K562 (cell line): Measurements from ENCODE around the gene SAMD14. TPM values are rescaled to one million over a fixed set of nuclear protein-coding genes. Genes with fewer than 3 reads are reported as not detected.

ENCODE experiments used
- ATAC-seq: fragments of 200-7000 bp; cut with Tn5 transposase; 3 replicates; pipeline ENCODE4 v1.9.1; 2020; ENCODE audit warnings: moderate library complexity
- BruUV-seq: library from RNA; stranded (reverse); fragments of 400-500 nt; replicated peaks from 2 replicates; lab custom pipeline; 2021; lab: Mats Ljungman, UMichigan
- CTCF ChIA-PET: fragments of 300-600 bp; formaldehyde crosslinking; extraction: SDS; loops from one replicate; lab custom pipeline; 2021; ENCODE audit warnings: low intra/inter-chr PET ratio; lab: Yijun Ruan, JAX
- POLR2A ChIA-PET: fragments of 300-600, 350-650 bp; sonication (Branson Sonifier 250); formaldehyde crosslinking; extraction: SDS; loops from one replicate; lab custom pipeline; 2021; ENCODE audit warnings: antibody characterized with exemption, inconsistent platforms; lab: Yijun Ruan, JAX
- DNase-seq, 4 experiments: peaks; one replicate each; pipeline versions ENCODE4 v3.0.0 to v3.0.0-alpha.2; 2011 to 2018; ENCODE audit warnings: low spot score in 3 of 4, mixed read lengths in 3 of 4; ENCODE audit errors: extremely low read depth in 1 of 4
- FAIRE-seq: peaks from 2 replicates; lab custom pipeline; 2011; peaks lifted over from hg19 to GRCh38; lab: Jason Lieb, UNC
- H2AFZ ChIP-seq: 2 replicates; pipeline ENCODE4 v1.6.0; 2011; ENCODE audit warnings: low read depth, low read length, control low read depth, inconsistent platforms
- H3K27ac ChIP-seq: fragments of 200-600 bp; 3 replicates; pipeline ENCODE4 v1.8.0; 2011; ENCODE audit warnings: low read depth, mild to moderate bottlenecking, control low read depth, inconsistent platforms, low read length, moderate library complexity, mixed read lengths; ENCODE audit errors: extremely low read depth
- H3K27me3 ChIP-seq, 2 experiments: fragments of 300-600 bp in 1 of 2; 2 replicates in 1 of 2; 3 replicates in 1 of 2; pipeline versions ENCODE4 v1.6.0 to v1.8.0; 2011; ENCODE audit warnings: inconsistent platforms in 2 of 2, low read length in 2 of 2, mild to moderate bottlenecking in 1 of 2, mixed read lengths in 1 of 2, moderate library complexity in 1 of 2; ENCODE audit not compliant: control insufficient read depth in 2 of 2, insufficient read depth in 2 of 2
- H3K36me3 ChIP-seq: fragments of 300-600 bp; 3 replicates; pipeline ENCODE4 v1.8.0; 2011; ENCODE audit warnings: mild to moderate bottlenecking, low read length, inconsistent platforms; ENCODE audit not compliant: control insufficient read depth, insufficient read depth
- H3K4me1 ChIP-seq, 2 experiments: fragments of 200-600 bp in 1 of 2; replicated peaks in 1 of 2; 2 replicates in 1 of 2; 3 replicates in 1 of 2; pipeline versions ENCODE4 v1.5.1 to v1.8.0; 2011; ENCODE audit warnings: inconsistent platforms in 2 of 2, low read length in 2 of 2, mild to moderate bottlenecking in 1 of 2, mixed read lengths in 1 of 2, moderate library complexity in 1 of 2; ENCODE audit not compliant: control insufficient read depth in 2 of 2, insufficient read depth in 2 of 2
- H3K4me2 ChIP-seq: 2 replicates; pipeline ENCODE4 v1.6.1; 2011; ENCODE audit warnings: low read length, control low read depth, inconsistent platforms, mixed read lengths; ENCODE audit not compliant: insufficient read depth
- H3K4me3 ChIP-seq: fragments of 200-600 bp; sonication (generic), shearing (Covaris generic); 2 replicates; pipeline ENCODE4 v1.5.1; 2016; ENCODE audit warnings: control low read depth, inconsistent platforms
- H3K79me2 ChIP-seq: fragments of 200-600 bp; 3 replicates; pipeline ENCODE4 v1.8.0; 2011; ENCODE audit warnings: low read length, inconsistent platforms; ENCODE audit not compliant: control insufficient read depth, insufficient read depth
- H3K9ac ChIP-seq, 2 experiments: 2 replicates each; pipeline versions ENCODE4 v1.6.0 to v1.6.1; 2011; ENCODE audit warnings: low read depth in 2 of 2, low read length in 2 of 2, control low read depth in 1 of 2, inconsistent platforms in 1 of 2, mild to moderate bottlenecking in 1 of 2, mixed read lengths in 1 of 2; ENCODE audit not compliant: insufficient read depth in 1 of 2
- H3K9me1 ChIP-seq: one replicate; pipeline ENCODE4 v1.6.0; 2011; ENCODE audit warnings: inconsistent platforms, mild to moderate bottlenecking, low read length, moderate library complexity; ENCODE audit not compliant: control insufficient read depth, insufficient read depth
- H3K9me3 ChIP-seq: replicated peaks from 2 replicates; pipeline ENCODE4 v1.5.1; 2011; ENCODE audit warnings: low read depth, low read length, inconsistent platforms; ENCODE audit not compliant: control insufficient read depth, insufficient read depth
- H4K20me1 ChIP-seq: replicated peaks from 2 replicates; pipeline ENCODE4 v1.6.1; 2011; ENCODE audit warnings: low read length, inconsistent platforms, mixed read lengths; ENCODE audit not compliant: control insufficient read depth, insufficient read depth
- HDAC6 ChIP-seq: IDR thresholded peaks from 2 replicates; pipeline ENCODE4 v1.6.1; 2012; ENCODE audit warnings: low read depth, mild to moderate bottlenecking, control low read depth, inconsistent platforms, low read length, moderate library complexity
- ZNF121 ChIP-seq: sonication (generic); formaldehyde crosslinking; conservative IDR thresholded peaks from 2 replicates; pipeline ENCODE4 v1.8.0; 2022; ENCODE audit warnings: missing genetic modification reagents
- WGBS: fragments of 100-300 bp; shearing (Covaris generic); methylation state at CpG from one replicate; pipeline ENCODE4 v1.1.6; 2016; ENCODE audit warnings: low coverage, mixed read lengths; ENCODE audit not compliant: insufficient coverage; ENCODE audit errors: missing lambda C conversion rate; 5-methylcytosine and 5-hydroxymethylcytosine counted together
- in situ Hi-C: fragments of 300-500 bp; cut with MboI; formaldehyde crosslinking; loops from 4 replicates; pipeline ENCODE4 v1.15.0; 2018; ENCODE audit warnings: inconsistent platforms, mixed read lengths
- intact Hi-C: fragments of 100-400 bp; cut with micrococcal nuclease; formaldehyde crosslinking; loops from 2 replicates; pipeline ENCODE4 v1.14.2; 2022
- polyA plus RNA-seq, 8 experiments: library from polyadenylated mRNA; depleted of rRNA in 4 of 8; stranded (reverse) in 5 of 8; unstranded in 3 of 8; fragments of >200 nt; fragmentation: Nextera tagmentation in 2 of 8; fragmentation: Illumina TruSeq in 1 of 8; extraction: Ambion mirVana in 2 of 8; extraction: Trizol in 1 of 8; gene quantifications; 2 replicates each; pipeline versions ENCODE4 v1.2.1 to v1.2.3, GENCODE V29; 2011 to 2014; ENCODE audit warnings: inconsistent platforms in 1 of 8, missing spikeins in 1 of 8
- total RNA-seq, 7 experiments: library from RNA; depleted of rRNA in 6 of 7; stranded (reverse); fragments of >200 nt in 6 of 7; fragmentation: Illumina TruSeq in 2 of 7; extraction: Trizol in 2 of 7; gene quantifications; 2 replicates each; pipeline versions ENCODE4 v1.2.1 to v1.2.3, GENCODE V29; 2011 to 2021; ENCODE audit warnings: low replicate concordance in 1 of 7

The SAMD14 gene
- total and polyA plus RNA-seq, 9 of the 15 experiments (the other 6 are each of a cell fraction or from before 2014, with no cell fraction given) = 0.04 to 0.07 TPM; not detected in 7

GRCh38 chr17:50141026-50141744 lies 11.2 kb upstream of the SAMD14 start:
- intact Hi-C loops = loop anchor here (2.0 kb wide), 1 partner anchor 20 kb away; no protein-coding TSS in a partner anchor
- WGBS = 92% methylated on average over 12 of the region's 16 CpGs
- Histone ChIP-seq H3K36me3 (peaks cover 97% of the 10 kb centered on the region), H2AFZ (no peak overlapping the region), H3K27me3 (no peaks in the 10 kb centered on the region), H3K4me2 (no peak overlapping the region)
- no peak for FAIRE-seq
- CTCF ChIA-PET = no interaction called here
- no peak for TF ChIP-seq HDAC6
- peak; percentile 57 for TF ChIP-seq ZNF121 (CRISPR knock-in tag)
- TF ChIP-seq, all 486 proteins: peak for 1
- Histone ChIP-seq H3K27ac (no peak overlapping the region), H3K9ac (no peak overlapping the region; a peak in 1 of 4 replicates), H3K4me3 (no peak overlapping the region), H3K79me2 (peaks cover 39% of the 10 kb centered on the region), H3K9me1 (peaks cover 17% of the 10 kb centered on the region), H4K20me1 (peaks cover 6% of the 10 kb centered on the region), H3K9me3 (no peaks in the 10 kb centered on the region), H3K4me1 (peaks cover 9 to 28% of the 10 kb centered on the region in 2 experiments; a peak in 3 of 5 replicates)
- in situ Hi-C loops = no loop called here
- POLR2A ChIA-PET = interaction anchor here (0.6 kb wide), 3 partner anchors 11 to 13 kb away, joined by 3 read pairs; no protein-coding TSS in a partner anchor
- BruUV-seq = no TSS peak
- no peak for ATAC-seq
- no peak for DNase-seq
